Measurements from ENCODE around the gene YJEFN3.

Gene YJEFN3

DNA sequence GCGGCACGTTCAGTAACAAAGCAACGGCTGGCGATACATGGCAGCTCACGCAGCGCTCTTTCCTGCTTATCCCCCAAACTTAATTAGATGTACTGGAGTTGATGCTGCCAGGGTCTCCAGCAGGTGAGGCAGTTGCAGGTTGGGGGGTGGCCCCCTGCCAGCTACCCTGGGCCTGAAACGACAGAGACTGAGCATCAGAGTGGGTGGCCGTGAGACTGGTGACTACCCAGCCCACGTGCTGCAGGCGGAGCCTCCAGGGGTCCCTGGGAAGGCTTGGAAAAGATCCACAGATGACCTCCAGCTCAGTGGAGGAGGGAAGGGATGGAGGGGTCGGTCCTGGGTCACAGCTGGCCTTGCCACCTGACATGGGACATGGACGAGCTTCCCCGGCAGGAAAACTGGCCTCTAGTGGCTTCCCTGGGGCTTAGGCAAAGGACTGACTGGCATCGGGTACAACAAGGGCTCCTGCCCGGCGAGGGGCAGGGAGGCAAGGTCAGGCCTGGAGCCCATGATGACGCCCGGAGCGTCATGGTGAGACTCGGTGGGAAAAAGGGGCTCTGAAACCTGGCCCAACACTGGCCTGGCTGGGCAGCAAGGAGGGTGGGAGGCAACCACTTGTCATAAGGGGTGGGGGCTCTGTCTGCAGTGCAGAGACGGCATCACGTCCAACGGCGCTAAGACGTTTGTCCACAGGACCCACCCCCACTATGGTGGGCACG lies 33.4 kb downstream of the YJEFN3 start:
- no peaks in the 10 kb centered on the region for H4K20me1 ChIP-seq (ENCODE audit: control insufficient read depth, insufficient read depth, low read depth, low read length)
- H3K36me3 ChIP-seq (ENCODE audit: control insufficient read depth, low read length): no peaks in the 10 kb centered on the region; the same call in 1 of the 2 replicates
- H3K9me3 ChIP-seq (ENCODE audit: control insufficient read depth, insufficient read depth, low read length): no peaks in the 10 kb centered on the region
- no peaks in the 10 kb centered on the region for H3F3A ChIP-seq (ENCODE audit: control insufficient read depth, insufficient read depth)
- H3K4me1 ChIP-seq (ENCODE audit: control insufficient read depth, low read length): no peaks in the 10 kb centered on the region
- H3K27ac ChIP-seq (ENCODE audit: low read depth, low read length): no peak overlapping the region
- H3K9me2 ChIP-seq (replicated peaks; ENCODE audit: control insufficient read depth, low read length): no peaks in the 10 kb centered on the region
- H3K27me3 ChIP-seq (ENCODE audit: control insufficient read depth, low read length): no peaks in the 10 kb centered on the region
- H3K4me2 ChIP-seq (ENCODE audit: low read length): no peak overlapping the region
- no peaks in the 10 kb centered on the region for H3K79me2 ChIP-seq (ENCODE audit: control insufficient read depth, low read length)
- no peak overlapping the region for H3K4me3 ChIP-seq (ENCODE audit: low read length)
- TF ChIP-seq EZH2phosphoT487 (IDR thresholded peaks at IDR 0.05; ENCODE audit: borderline replicate concordance, low read length): no peak
- TF ChIP-seq, protein P1, sequence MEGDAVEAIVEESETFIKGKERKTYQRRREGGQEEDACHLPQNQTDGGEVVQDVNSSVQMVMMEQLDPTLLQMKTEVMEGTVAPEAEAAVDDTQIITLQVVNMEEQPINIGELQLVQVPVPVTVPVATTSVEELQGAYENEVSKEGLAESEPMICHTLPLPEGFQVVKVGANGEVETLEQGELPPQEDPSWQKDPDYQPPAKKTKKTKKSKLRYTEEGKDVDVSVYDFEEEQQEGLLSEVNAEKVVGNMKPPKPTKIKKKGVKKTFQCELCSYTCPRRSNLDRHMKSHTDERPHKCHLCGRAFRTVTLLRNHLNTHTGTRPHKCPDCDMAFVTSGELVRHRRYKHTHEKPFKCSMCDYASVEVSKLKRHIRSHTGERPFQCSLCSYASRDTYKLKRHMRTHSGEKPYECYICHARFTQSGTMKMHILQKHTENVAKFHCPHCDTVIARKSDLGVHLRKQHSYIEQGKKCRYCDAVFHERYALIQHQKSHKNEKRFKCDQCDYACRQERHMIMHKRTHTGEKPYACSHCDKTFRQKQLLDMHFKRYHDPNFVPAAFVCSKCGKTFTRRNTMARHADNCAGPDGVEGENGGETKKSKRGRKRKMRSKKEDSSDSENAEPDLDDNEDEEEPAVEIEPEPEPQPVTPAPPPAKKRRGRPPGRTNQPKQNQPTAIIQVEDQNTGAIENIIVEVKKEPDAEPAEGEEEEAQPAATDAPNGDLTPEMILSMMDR (IDR thresholded peaks at IDR 0.05; ENCODE audit: low read depth, low read length, poor library complexity, severe bottlenecking): no peak

DNA sequence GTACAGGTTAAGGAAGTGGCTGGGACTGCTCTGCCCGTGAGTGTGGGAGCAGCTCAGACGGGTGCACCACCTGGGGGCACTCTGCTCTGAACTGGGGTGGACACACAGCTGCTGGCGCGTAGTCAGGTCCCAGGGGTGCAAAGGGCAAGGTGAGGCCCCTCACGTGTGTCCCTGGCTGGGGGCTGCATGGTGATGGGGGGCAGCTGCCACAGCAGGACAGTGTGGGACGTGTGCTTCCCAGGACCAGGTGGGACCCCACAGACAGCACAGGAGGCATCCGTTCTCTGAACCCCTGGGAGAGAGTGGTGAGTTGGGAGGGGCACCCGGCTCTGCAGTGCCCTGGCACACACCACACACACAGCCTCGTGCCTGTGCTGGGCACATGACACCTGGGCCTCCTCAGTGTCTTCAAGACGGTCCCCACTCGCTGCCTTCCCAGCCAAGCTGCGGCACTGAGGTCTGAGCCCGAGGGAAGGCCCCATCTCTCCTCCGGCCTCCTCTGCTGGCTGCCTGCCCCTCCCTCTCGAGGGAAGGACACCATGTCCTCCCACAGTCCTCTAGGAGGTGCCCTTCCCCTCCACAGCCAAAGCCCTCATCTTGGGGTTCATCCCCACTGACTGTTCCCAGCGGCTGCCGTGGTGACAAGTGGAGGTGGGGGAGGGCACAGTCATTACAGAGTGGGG lies 34.1 kb downstream of the YJEFN3 start:
- Histone ChIP-seq H3K4me2 (ENCODE audit: low read length) (no peak overlapping the region), H3K9me3 (ENCODE audit: control insufficient read depth, insufficient read depth, low read length) (no peaks in the 10 kb centered on the region), H3K9me2 (replicated peaks; ENCODE audit: control insufficient read depth, low read length) (no peaks in the 10 kb centered on the region), H3K27me3 (ENCODE audit: control insufficient read depth, low read length) (no peaks in the 10 kb centered on the region), H3K4me3 (ENCODE audit: low read length) (no peak overlapping the region), H3K4me1 (ENCODE audit: control insufficient read depth, low read length) (no peaks in the 10 kb centered on the region), H3F3A (ENCODE audit: control insufficient read depth, insufficient read depth) (no peaks in the 10 kb centered on the region), H3K27ac (ENCODE audit: low read depth, low read length) (no peak overlapping the region), H3K79me2 (ENCODE audit: control insufficient read depth, low read length) (no peaks in the 10 kb centered on the region), H3K36me3 (ENCODE audit: control insufficient read depth, low read length) (no peaks in the 10 kb centered on the region; the same call in 1 of the 2 replicates), H4K20me1 (ENCODE audit: control insufficient read depth, insufficient read depth, low read depth, low read length) (no peaks in the 10 kb centered on the region)
- TF ChIP-seq, protein P1 (IDR thresholded peaks at IDR 0.05; ENCODE audit: low read depth, low read length, poor library complexity, severe bottlenecking): no peak
- no peak for TF ChIP-seq EZH2phosphoT487 (IDR thresholded peaks at IDR 0.05; ENCODE audit: borderline replicate concordance, low read length)

DNA sequence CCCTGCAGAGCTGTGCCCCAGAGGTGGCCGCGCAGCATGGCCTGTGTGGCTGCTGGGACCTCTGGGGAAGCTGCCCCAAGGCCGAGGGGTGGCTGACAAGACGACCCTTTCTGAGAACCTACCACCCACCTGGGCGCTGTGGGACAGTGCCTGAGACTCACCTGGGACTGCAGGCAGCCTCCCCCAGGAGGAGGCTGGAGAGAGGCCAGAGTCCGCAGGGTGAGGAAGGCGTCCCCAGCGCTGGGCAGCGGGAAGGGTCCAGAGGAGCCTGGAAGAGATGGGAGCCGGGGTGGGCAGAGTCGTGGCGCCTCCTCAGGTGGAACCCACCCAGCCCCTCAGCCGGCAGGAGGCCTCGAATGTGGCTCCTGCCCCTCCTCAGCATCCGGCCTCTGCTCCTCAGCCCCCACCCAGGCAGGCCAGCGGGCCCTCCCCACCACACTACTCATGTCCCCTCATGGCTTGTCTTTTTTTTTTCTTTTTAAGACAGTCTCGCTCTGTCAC lies 34.7 kb downstream of the YJEFN3 start:
- no peaks in the 10 kb centered on the region for H3K27me3 ChIP-seq (ENCODE audit: control insufficient read depth, low read length)
- no peaks in the 10 kb centered on the region for H4K20me1 ChIP-seq (ENCODE audit: control insufficient read depth, insufficient read depth, low read depth, low read length)
- no peaks in the 10 kb centered on the region for H3K79me2 ChIP-seq (ENCODE audit: control insufficient read depth, low read length)
- no peaks in the 10 kb centered on the region for H3K4me1 ChIP-seq (ENCODE audit: control insufficient read depth, low read length)
- TF ChIP-seq EZH2phosphoT487 (IDR thresholded peaks at IDR 0.05; ENCODE audit: borderline replicate concordance, low read length): no peak
- TF ChIP-seq, protein P1 (IDR thresholded peaks at IDR 0.05; ENCODE audit: low read depth, low read length, poor library complexity, severe bottlenecking): no peak
- H3K4me3 ChIP-seq (ENCODE audit: low read length): no peak overlapping the region
- H3F3A ChIP-seq (ENCODE audit: control insufficient read depth, insufficient read depth): no peaks in the 10 kb centered on the region
- H3K27ac ChIP-seq (ENCODE audit: low read depth, low read length): no peak overlapping the region
- no peaks in the 10 kb centered on the region for H3K9me2 ChIP-seq (replicated peaks; ENCODE audit: control insufficient read depth, low read length)
- no peaks in the 10 kb centered on the region for H3K9me3 ChIP-seq (ENCODE audit: control insufficient read depth, insufficient read depth, low read length)
- no peak overlapping the region for H3K4me2 ChIP-seq (ENCODE audit: low read length)
- H3K36me3 ChIP-seq (ENCODE audit: control insufficient read depth, low read length): no peaks in the 10 kb centered on the region; the same call in 1 of the 2 replicates
